GM12878 (cell line): ENCODE data around the gene PARP8. TPM values are rescaled to one million over a fixed set of nuclear protein-coding genes. Genes with fewer than 3 reads are reported as not detected.

Source experiments
- BCLAF1 ChIP-seq: fragments of 450-650 bp; IDR thresholded peaks from 2 replicates; pipeline ENCODE4 v1.6.1; 2017; ENCODE audit warnings: antibody characterized with exemption, mild to moderate bottlenecking, moderate library complexity
- CEBPB ChIP-seq, 2 experiments: fragments of 150-350 bp in 1 of 2; IDR thresholded peaks; 2 replicates each; pipeline ENCODE4 v1.6.1; 2012 to 2014; ENCODE audit warnings: low read depth in 2 of 2, low read length in 2 of 2, borderline replicate concordance in 1 of 2, inconsistent platforms in 1 of 2
- DPF2 ChIP-seq: fragments of 450-650 bp; IDR thresholded peaks from 2 replicates; pipeline ENCODE4 v1.6.1; 2017; ENCODE audit warnings: mild to moderate bottlenecking
- IKZF2 ChIP-seq, 2 experiments: fragments of 450-650 bp; IDR thresholded peaks; 2 replicates each; pipeline ENCODE4 v1.6.1; 2017; ENCODE audit warnings: mild to moderate bottlenecking in 2 of 2, moderate library complexity in 2 of 2
- NBN ChIP-seq: fragments of 450-650 bp; IDR thresholded peaks from 2 replicates; pipeline ENCODE4 v1.6.1; 2016
- NKRF ChIP-seq: fragments of 450-650 bp; conservative IDR thresholded peaks from 2 replicates; pipeline ENCODE4 v1.6.1; 2017; ENCODE audit warnings: mild to moderate bottlenecking, moderate library complexity
- POLR2AphosphoS5 ChIP-seq: IDR thresholded peaks from 2 replicates; pipeline ENCODE4 v1.6.1; 2011; ENCODE audit warnings: mild to moderate bottlenecking, low read length, inconsistent platforms
- SIX5 ChIP-seq: IDR thresholded peaks from 2 replicates; pipeline ENCODE4 v1.6.1; 2011; ENCODE audit warnings: mild to moderate bottlenecking, low read depth, low read length, moderate library complexity; ENCODE audit not compliant: severe bottlenecking
- SKIL ChIP-seq: fragments of 450-650 bp; IDR thresholded peaks from 2 replicates; pipeline ENCODE4 v1.6.1; 2017; ENCODE audit warnings: mild to moderate bottlenecking, low read depth, inconsistent platforms; ENCODE audit not compliant: poor library complexity, severe bottlenecking
- SMC3 ChIP-seq: IDR thresholded peaks from 2 replicates; pipeline ENCODE4 v1.6.1; 2011; ENCODE audit warnings: low read length, improper control_type of control experiment, borderline replicate concordance
- SPI1 ChIP-seq: IDR thresholded peaks from 2 replicates; pipeline ENCODE4 v1.6.1; 2011; ENCODE audit warnings: low read depth, mild to moderate bottlenecking, low read length, moderate library complexity, borderline replicate concordance; ENCODE audit not compliant: insufficient read depth
- WRNIP1 ChIP-seq: IDR thresholded peaks from 2 replicates; pipeline ENCODE4 v1.6.1; 2011; ENCODE audit warnings: low read depth, low read length, improper control_type of control experiment, borderline replicate concordance
- ZBED1 ChIP-seq: IDR thresholded peaks from 2 replicates; pipeline ENCODE4 v1.6.1; 2016; ENCODE audit warnings: borderline replicate concordance
- ZBTB4 ChIP-seq: fragments of 450-650 bp; formaldehyde crosslinking; IDR thresholded peaks from 2 replicates; pipeline ENCODE4 v1.4.0; 2022; ENCODE audit warnings: mild to moderate bottlenecking, moderate library complexity
- ZZZ3 ChIP-seq: IDR thresholded peaks from 2 replicates; pipeline ENCODE4 v1.6.1; 2011; ENCODE audit warnings: low read depth; ENCODE audit not compliant: control insufficient read depth, insufficient read length
- polyA plus RNA-seq, 11 experiments: library from polyadenylated mRNA; depleted of rRNA in 4 of 11; unstranded in 6 of 11; stranded (reverse) in 5 of 11; fragments of >200 nt; fragmentation: Nextera tagmentation in 4 of 11; fragmentation: Illumina TruSeq in 1 of 11; extraction: Ambion mirVana in 4 of 11; extraction: Trizol in 1 of 11; gene quantifications; 1 replicate in 1 of 11; 2 replicates in 10 of 11; pipeline versions ENCODE4 v1.2.1 to v1.2.3, GENCODE V29; 2011 to 2016; ENCODE audit warnings: inconsistent platforms in 2 of 11, missing spikeins in 2 of 11, low read depth in 1 of 11
- total RNA-seq, 4 experiments: library from RNA; depleted of rRNA in 3 of 4; stranded (reverse); fragments of >200 nt in 3 of 4; fragmentation: Illumina TruSeq in 1 of 4; extraction: Trizol in 1 of 4; gene quantifications; 2 replicates each; pipeline versions ENCODE4 v1.2.1 to v1.2.3, GENCODE V29; 2013 to 2021
- TF ChIP-seq, protein P1 (sequence below): fragments of 450-650 bp; IDR thresholded peaks from 2 replicates; pipeline ENCODE4 v1.6.1; 2016; ENCODE audit warnings: mild to moderate bottlenecking
- TF ChIP-seq, protein P2 (sequence below): IDR thresholded peaks from 2 replicates; pipeline ENCODE4 v1.6.1; 2012; ENCODE audit warnings: low read depth, low read length, improper control_type of control experiment

Gene PARP8
- total and polyA plus RNA-seq, 10 of the 15 experiments (the other 5 are each of a cell fraction or from before 2014, with no cell fraction given) = 9.1 to 65.2 (median 20.6) TPM

GRCh38 chr5:50691399-50692016 lies 25.1 kb downstream of the PARP8 start (continued):
- TF ChIP-seq DPF2 = no peak
- TF ChIP-seq SIX5 = no peak
- TF ChIP-seq CEBPB (IDR thresholded peaks at IDR 0.05; ENCODE audit: borderline replicate concordance in 1 of 2, low read depth in 2 of 2, low read length in 2 of 2) = no peak
- TF ChIP-seq ZZZ3 = no peak
- TF ChIP-seq SMC3 = no peak
- TF ChIP-seq NBN = 0 out of 2 replicates have a peak, but pooled peaks have one; percentile 56
- TF ChIP-seq, protein P1, sequence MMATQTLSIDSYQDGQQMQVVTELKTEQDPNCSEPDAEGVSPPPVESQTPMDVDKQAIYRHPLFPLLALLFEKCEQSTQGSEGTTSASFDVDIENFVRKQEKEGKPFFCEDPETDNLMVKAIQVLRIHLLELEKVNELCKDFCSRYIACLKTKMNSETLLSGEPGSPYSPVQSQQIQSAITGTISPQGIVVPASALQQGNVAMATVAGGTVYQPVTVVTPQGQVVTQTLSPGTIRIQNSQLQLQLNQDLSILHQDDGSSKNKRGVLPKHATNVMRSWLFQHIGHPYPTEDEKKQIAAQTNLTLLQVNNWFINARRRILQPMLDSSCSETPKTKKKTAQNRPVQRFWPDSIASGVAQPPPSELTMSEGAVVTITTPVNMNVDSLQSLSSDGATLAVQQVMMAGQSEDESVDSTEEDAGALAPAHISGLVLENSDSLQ = no peak
- TF ChIP-seq POLR2AphosphoS5 = no peak
- TF ChIP-seq SKIL = no peak
- no peak for TF ChIP-seq ZBTB4 (CRISPR knock-in tag)
- TF ChIP-seq, protein P2, sequence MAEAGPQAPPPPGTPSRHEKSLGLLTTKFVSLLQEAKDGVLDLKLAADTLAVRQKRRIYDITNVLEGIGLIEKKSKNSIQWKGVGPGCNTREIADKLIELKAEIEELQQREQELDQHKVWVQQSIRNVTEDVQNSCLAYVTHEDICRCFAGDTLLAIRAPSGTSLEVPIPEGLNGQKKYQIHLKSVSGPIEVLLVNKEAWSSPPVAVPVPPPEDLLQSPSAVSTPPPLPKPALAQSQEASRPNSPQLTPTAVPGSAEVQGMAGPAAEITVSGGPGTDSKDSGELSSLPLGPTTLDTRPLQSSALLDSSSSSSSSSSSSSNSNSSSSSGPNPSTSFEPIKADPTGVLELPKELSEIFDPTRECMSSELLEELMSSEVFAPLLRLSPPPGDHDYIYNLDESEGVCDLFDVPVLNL = no peak
- TF ChIP-seq NKRF = no peak
- TF ChIP-seq IKZF2 (IDR thresholded peaks at IDR 0.05) = peak in 1 of 2 experiments; percentile 13; a peak in 2 of 4 replicates
- no peak for TF ChIP-seq ZBED1
- no peak for TF ChIP-seq WRNIP1
- no peak for TF ChIP-seq SPI1
- no peak for TF ChIP-seq BCLAF1
